Measurements from ENCODE around the gene ADPRM.
A peak's percentile ranks its signal among the peaks of the same experiment; 100 is the strongest.

DNA sequence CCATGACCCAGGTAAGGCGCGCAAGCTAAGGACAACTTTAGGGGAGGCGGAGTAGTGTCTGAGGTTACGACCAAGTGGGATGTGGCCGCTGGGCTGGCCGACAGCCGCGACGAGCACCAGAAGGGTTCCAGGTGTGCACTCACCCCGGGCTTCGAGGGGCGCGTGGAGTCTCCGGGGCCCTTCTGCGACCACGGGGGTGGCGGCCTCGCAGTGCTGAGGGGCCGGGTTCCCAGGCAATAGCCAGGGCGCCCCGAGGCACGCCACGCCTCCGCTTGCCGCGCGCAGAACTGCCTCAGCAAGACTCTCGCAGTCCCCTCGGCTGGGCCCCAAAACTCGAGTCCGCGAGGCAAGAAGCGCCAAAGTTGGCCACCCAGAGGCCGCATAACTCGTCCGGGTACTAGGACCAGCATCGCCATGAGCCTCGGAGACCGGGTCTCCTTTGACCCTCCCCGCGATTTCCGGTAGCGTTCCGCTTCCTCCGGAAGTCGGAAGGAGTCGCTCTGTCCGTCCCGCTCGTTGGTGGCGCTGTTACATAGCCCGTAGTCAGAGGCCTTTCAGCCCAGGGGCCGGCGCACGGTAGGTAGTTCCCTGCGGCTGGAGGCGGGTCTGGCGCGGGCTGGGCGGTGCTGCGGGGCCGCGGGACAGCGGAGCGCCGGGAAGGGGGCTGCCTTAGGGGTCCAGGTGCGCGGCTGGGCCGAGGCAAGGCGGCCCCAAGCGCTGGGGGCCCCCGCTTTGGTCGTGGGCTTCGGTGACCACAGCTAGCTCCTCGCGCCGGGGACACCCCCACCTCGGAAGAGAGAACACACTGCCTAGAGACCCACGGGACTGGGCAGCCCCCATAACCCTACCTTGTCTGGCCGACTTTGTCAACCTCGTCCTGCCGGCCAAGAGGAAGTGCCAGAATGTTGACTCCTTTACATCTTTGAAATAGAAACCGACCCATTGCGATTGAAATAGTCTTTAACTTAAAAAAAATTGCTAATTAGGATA, at the start of gene ADPRM, which contains the start of gene SCO1:
- TF ChIP-seq, protein P1, sequence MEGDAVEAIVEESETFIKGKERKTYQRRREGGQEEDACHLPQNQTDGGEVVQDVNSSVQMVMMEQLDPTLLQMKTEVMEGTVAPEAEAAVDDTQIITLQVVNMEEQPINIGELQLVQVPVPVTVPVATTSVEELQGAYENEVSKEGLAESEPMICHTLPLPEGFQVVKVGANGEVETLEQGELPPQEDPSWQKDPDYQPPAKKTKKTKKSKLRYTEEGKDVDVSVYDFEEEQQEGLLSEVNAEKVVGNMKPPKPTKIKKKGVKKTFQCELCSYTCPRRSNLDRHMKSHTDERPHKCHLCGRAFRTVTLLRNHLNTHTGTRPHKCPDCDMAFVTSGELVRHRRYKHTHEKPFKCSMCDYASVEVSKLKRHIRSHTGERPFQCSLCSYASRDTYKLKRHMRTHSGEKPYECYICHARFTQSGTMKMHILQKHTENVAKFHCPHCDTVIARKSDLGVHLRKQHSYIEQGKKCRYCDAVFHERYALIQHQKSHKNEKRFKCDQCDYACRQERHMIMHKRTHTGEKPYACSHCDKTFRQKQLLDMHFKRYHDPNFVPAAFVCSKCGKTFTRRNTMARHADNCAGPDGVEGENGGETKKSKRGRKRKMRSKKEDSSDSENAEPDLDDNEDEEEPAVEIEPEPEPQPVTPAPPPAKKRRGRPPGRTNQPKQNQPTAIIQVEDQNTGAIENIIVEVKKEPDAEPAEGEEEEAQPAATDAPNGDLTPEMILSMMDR (IDR thresholded peaks at IDR 0.05), result peak; percentile 35
- no peak for TF ChIP-seq ZFX (IDR thresholded peaks at IDR 0.05; ENCODE audit: borderline replicate concordance)
